SK-N-SH (cell line): ENCODE data around the gene NNAT. TPM values are rescaled to one million over a fixed set of nuclear protein-coding genes. Genes with fewer than 3 reads are reported as not detected.
"Not testable (repeated sequence)": the region's sequence is repeated elsewhere in the genome, so short reads cannot be mapped to it uniquely, and the experiment has no call there.

Experiments used
- CTCF ChIA-PET: fragments of 300-600, 350-600 bp; formaldehyde crosslinking; extraction: SDS; loops from one replicate; lab custom pipeline; 2021; lab: Yijun Ruan, JAX
- POLR2A ChIA-PET: fragments of 350-600 bp; sonication (Branson Sonifier 250); formaldehyde crosslinking; extraction: SDS; loops from one replicate; lab custom pipeline; 2020; ENCODE audit warnings: antibody characterized with exemption, inconsistent platforms; lab: Yijun Ruan, JAX
- DNase-seq: peaks from one replicate; pipeline ENCODE4 v3.0.0; 2012
- H2AFZ ChIP-seq: fragments of 200-600 bp; sonication (generic); 2 replicates; pipeline ENCODE4 v1.8.1; 2016; ENCODE audit warnings: antibody characterized with exemption, mild to moderate bottlenecking, low read depth
- H3F3A ChIP-seq: fragments of 200-600 bp; sonication (generic); replicated peaks from 2 replicates; pipeline ENCODE3; 2016; ENCODE audit warnings: antibody characterized with exemption, mild to moderate bottlenecking; ENCODE audit not compliant: insufficient read depth
- H3K27ac ChIP-seq, 2 experiments: fragments of 200-500 bp in 1 of 2; fragments of 200-600 bp in 1 of 2; sonication (Bioruptor generic) in 1 of 2; sonication (generic), shearing (Covaris generic) in 1 of 2; 2 replicates each; pipeline versions ENCODE4 v1.5.1 to v1.6.1; 2014 to 2016; ENCODE audit warnings: low read depth in 2 of 2, inconsistent platforms in 1 of 2, low read length in 1 of 2, mild to moderate bottlenecking in 1 of 2, mixed read lengths in 1 of 2
- H3K27me3 ChIP-seq: fragments of 200-600 bp; sonication (generic), shearing (Covaris generic); 2 replicates; pipeline ENCODE4 v1.6.1; 2016; ENCODE audit warnings: mixed run types; ENCODE audit not compliant: insufficient read depth
- H3K36me3 ChIP-seq, 2 experiments: fragments of 200-500 bp in 1 of 2; fragments of 200-600 bp in 1 of 2; sonication (Bioruptor generic) in 1 of 2; sonication (generic) in 1 of 2; replicated peaks in 1 of 2; 2 replicates each; pipeline versions ENCODE3 to v1.5.1; 2014 to 2016; ENCODE audit warnings: low read length in 1 of 2, mild to moderate bottlenecking in 1 of 2; ENCODE audit not compliant: insufficient read depth in 2 of 2, control insufficient read depth in 1 of 2
- H3K4me1 ChIP-seq, 2 experiments: fragments of 200-500 bp in 1 of 2; fragments of 200-600 bp in 1 of 2; sonication (Bioruptor generic) in 1 of 2; sonication (generic), shearing (Covaris generic) in 1 of 2; 2 replicates each; pipeline versions ENCODE4 v1.5.1 to v1.6.1; 2014 to 2016; ENCODE audit warnings: low read depth in 1 of 2, low read length in 1 of 2, mixed run types in 1 of 2; ENCODE audit not compliant: insufficient read depth in 2 of 2, control insufficient read depth in 1 of 2
- H3K4me2 ChIP-seq: fragments of 200-600 bp; sonication (generic), shearing (Covaris generic); 2 replicates; pipeline ENCODE4 v1.6.1; 2017; ENCODE audit warnings: mixed run types
- H3K4me3 ChIP-seq, 2 experiments: fragments of 200-500 bp in 1 of 2; fragments of 200-600 bp in 1 of 2; sonication (Bioruptor generic) in 1 of 2; sonication (generic), shearing (Covaris generic) in 1 of 2; 2 replicates each; pipeline versions ENCODE4 v1.5.1 to v1.8.1; 2014 to 2016; ENCODE audit warnings: low read depth in 2 of 2, inconsistent platforms in 1 of 2, low read length in 1 of 2, mild to moderate bottlenecking in 1 of 2, mixed read lengths in 1 of 2, moderate library complexity in 1 of 2
- H3K79me2 ChIP-seq: fragments of 200-600 bp; sonication (generic); 2 replicates; pipeline ENCODE4 v1.8.1; 2017; ENCODE audit warnings: mild to moderate bottlenecking; ENCODE audit not compliant: insufficient read depth
- H3K9ac ChIP-seq: fragments of 200-600 bp; sonication (generic); 2 replicates; pipeline ENCODE4 v1.6.1; 2017; ENCODE audit warnings: mixed run types
- H3K9me2 ChIP-seq: fragments of 200-600 bp; sonication (generic); 2 replicates; pipeline ENCODE4 v1.6.1; 2017; ENCODE audit warnings: mixed run types
- H3K9me3 ChIP-seq: fragments of 200-600 bp; sonication (generic); 2 replicates; pipeline ENCODE4 v1.6.1; 2017; ENCODE audit warnings: mixed run types, mild to moderate bottlenecking, moderate library complexity
- H4K20me1 ChIP-seq: fragments of 200-600 bp; sonication (generic); 2 replicates; pipeline ENCODE4 v1.6.1; 2017; ENCODE audit warnings: mild to moderate bottlenecking, mixed run types; ENCODE audit not compliant: insufficient read depth
- CTCF ChIP-seq: fragments of 200-600 bp; sonication (generic); IDR thresholded peaks from 2 replicates; pipeline ENCODE4 v1.6.1; 2017; ENCODE audit warnings: antibody characterized with exemption, mild to moderate bottlenecking, moderate library complexity
- EP300 ChIP-seq, 2 experiments: IDR thresholded peaks; 2 replicates each; pipeline versions ENCODE4 v1.4.0 to v1.6.1; 2012; ENCODE audit warnings: borderline replicate concordance in 1 of 2, low read depth in 1 of 2, low read length in 1 of 2
- FOSL2 ChIP-seq: IDR thresholded peaks from 2 replicates; pipeline ENCODE4 v1.4.0; 2012; ENCODE audit warnings: low read depth, mild to moderate bottlenecking, moderate library complexity, borderline replicate concordance
- FOXM1 ChIP-seq: IDR thresholded peaks from 2 replicates; pipeline ENCODE4 v1.4.0; 2012; ENCODE audit warnings: low read depth, mild to moderate bottlenecking
- POLR2AphosphoS5 ChIP-seq: IDR thresholded peaks from 2 replicates; pipeline ENCODE4 v1.6.1; 2012; ENCODE audit warnings: low read depth, low read length
- RAD21 ChIP-seq: IDR thresholded peaks from 2 replicates; pipeline ENCODE4 v1.6.1; 2012; ENCODE audit warnings: mild to moderate bottlenecking, low read length
- RFX5 ChIP-seq: IDR thresholded peaks from 2 replicates; pipeline ENCODE4 v1.6.1; 2012; ENCODE audit warnings: mild to moderate bottlenecking, improper control_type of control experiment, low read length
- SMC3 ChIP-seq: IDR thresholded peaks from 2 replicates; pipeline ENCODE4 v1.6.1; 2012; ENCODE audit warnings: low read depth, low read length, improper control_type of control experiment
- TEAD4 ChIP-seq: IDR thresholded peaks from 2 replicates; pipeline ENCODE4 v1.4.0; 2012; ENCODE audit warnings: mild to moderate bottlenecking, borderline replicate concordance; ENCODE audit not compliant: insufficient read depth
- USF2 ChIP-seq: fragments of 150-350 bp; IDR thresholded peaks from 2 replicates; pipeline ENCODE4 v1.6.1; 2017; ENCODE audit warnings: antibody characterized with exemption, low read length, low read depth, borderline replicate concordance
- WGBS: methylation state at CpG from one replicate; pipeline ENCODE4 v1.1.6; 2017; ENCODE audit warnings: low lambda C conversion rate; 5-methylcytosine and 5-hydroxymethylcytosine counted together
- polyA plus RNA-seq, 3 experiments: library from polyadenylated mRNA; depleted of rRNA; stranded (reverse); fragments of >200 nt; gene quantifications; 2 replicates each; pipeline ENCODE4 v1.2.3, GENCODE V29; 2012
- TF ChIP-seq, protein P1 (sequence below): IDR thresholded peaks from 2 replicates; pipeline ENCODE4 v1.6.1; 2012; ENCODE audit warnings: mild to moderate bottlenecking, low read depth, low read length, moderate library complexity

Gene NNAT
- polyA plus RNA-seq, 1 of the 3 experiments (the other 2 are of a cell fraction): 6.7 TPM

- no peak overlapping the region for H3K27ac ChIP-seq
- no peaks in the 10 kb centered on the region for H3K79me2 ChIP-seq
- H3K27me3 ChIP-seq: peaks cover 7% of the 10 kb centered on the region; the same call in 1 of the 2 replicates
- no peaks in the 10 kb centered on the region for H3K4me1 ChIP-seq
- H3K9ac ChIP-seq: no peak overlapping the region
- no peaks in the 10 kb centered on the region for H3K9me3 ChIP-seq
- no peaks in the 10 kb centered on the region for H3K36me3 ChIP-seq
- WGBS: 68% methylated on average over 5 of the region's 5 CpGs
- no peaks in the 10 kb centered on the region for H4K20me1 ChIP-seq
- H3F3A ChIP-seq: no peaks in the 10 kb centered on the region
- ChIA-PET CTCF (no interaction called here), POLR2A (no interaction called here)
- TF ChIP-seq CTCF (no peak), FOXM1 (no peak), TEAD4 (no peak), FOSL2 (no peak), EP300 (IDR thresholded peaks at IDR 0.05; ENCODE audit: borderline replicate concordance in 1 of 2, low read depth in 1 of 2, low read length in 1 of 2) (no peak), RAD21 (no peak), SMC3 (no peak), POLR2AphosphoS5 (no peak), USF2 (no peak), RFX5 (no peak)
- TF ChIP-seq, protein P1, sequence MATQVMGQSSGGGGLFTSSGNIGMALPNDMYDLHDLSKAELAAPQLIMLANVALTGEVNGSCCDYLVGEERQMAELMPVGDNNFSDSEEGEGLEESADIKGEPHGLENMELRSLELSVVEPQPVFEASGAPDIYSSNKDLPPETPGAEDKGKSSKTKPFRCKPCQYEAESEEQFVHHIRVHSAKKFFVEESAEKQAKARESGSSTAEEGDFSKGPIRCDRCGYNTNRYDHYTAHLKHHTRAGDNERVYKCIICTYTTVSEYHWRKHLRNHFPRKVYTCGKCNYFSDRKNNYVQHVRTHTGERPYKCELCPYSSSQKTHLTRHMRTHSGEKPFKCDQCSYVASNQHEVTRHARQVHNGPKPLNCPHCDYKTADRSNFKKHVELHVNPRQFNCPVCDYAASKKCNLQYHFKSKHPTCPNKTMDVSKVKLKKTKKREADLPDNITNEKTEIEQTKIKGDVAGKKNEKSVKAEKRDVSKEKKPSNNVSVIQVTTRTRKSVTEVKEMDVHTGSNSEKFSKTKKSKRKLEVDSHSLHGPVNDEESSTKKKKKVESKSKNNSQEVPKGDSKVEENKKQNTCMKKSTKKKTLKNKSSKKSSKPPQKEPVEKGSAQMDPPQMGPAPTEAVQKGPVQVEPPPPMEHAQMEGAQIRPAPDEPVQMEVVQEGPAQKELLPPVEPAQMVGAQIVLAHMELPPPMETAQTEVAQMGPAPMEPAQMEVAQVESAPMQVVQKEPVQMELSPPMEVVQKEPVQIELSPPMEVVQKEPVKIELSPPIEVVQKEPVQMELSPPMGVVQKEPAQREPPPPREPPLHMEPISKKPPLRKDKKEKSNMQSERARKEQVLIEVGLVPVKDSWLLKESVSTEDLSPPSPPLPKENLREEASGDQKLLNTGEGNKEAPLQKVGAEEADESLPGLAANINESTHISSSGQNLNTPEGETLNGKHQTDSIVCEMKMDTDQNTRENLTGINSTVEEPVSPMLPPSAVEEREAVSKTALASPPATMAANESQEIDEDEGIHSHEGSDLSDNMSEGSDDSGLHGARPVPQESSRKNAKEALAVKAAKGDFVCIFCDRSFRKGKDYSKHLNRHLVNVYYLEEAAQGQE: no peak
- DNase-seq: no peak
- no peak overlapping the region for H3K4me2 ChIP-seq
- H3K9me2 ChIP-seq: no peaks in the 10 kb centered on the region
- no peak overlapping the region for H2AFZ ChIP-seq
- H3K4me3 ChIP-seq: no peak overlapping the region
Measured at GRCh38 chr20:37540001-37540400, 19.0 kb downstream of the NNAT start.

DNA sequence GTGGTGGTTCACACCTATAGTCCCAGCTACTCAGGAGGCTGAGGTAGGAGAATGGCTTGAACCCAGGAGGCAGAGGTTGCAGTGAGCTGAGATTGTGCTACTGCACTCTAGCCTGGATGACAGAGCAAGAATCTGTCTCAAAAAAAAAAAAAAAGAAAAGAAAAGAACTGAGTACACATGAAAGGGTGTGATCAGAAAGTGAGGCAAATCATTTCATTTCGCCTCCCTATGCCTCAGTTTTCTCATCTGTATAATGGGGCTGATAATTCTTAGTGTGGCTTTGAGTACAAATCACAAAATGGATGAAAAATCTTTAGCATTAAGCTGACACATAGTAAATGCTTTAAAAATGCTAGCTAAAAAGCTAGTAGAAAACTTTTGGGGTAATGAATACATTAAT lies 19.8 kb downstream of the NNAT start:
- H3K27ac ChIP-seq, POLR2A ChIA-PET, H4K20me1 ChIP-seq, H3K36me3 ChIP-seq, DNase-seq, H2AFZ ChIP-seq, H3K4me2 ChIP-seq, H3F3A ChIP-seq, H3K79me2 ChIP-seq, H3K9me3 ChIP-seq, H3K27me3 ChIP-seq, H3K4me1 ChIP-seq, H3K9me2 ChIP-seq, H3K4me3 ChIP-seq, H3K9ac ChIP-seq: not testable (repeated sequence)
- CTCF ChIA-PET: interaction anchor here (2.6 kb wide), 1 partner anchor 345 kb away, joined by 16 read pairs; no protein-coding TSS in a partner anchor
- 20% methylated on average over 1 of the region's 1 CpG for WGBS
